GM21786 (cell line): Measurements from ENCODE around the gene NCKAP5.
"Not testable (repeated sequence)": the region's sequence is repeated elsewhere in the genome, so short reads cannot be mapped to it uniquely, and the experiment has no call there.

Experiments
- ATAC-seq: cut with Tn5 transposase; IDR thresholded peaks from one replicate; pipeline ENCODE4 v1.9.1; 2021; ENCODE audit not compliant: unreplicated experiment

The NCKAP5 gene

GRCh38 chr2:133235968-133236367 is 332.3 kb downstream of the NCKAP5 start:
- no peak for ATAC-seq

- no peak for ATAC-seq
Observed at GRCh38 chr2:133232556-133232955, 335.7 kb downstream of the NCKAP5 start.

- ATAC-seq, result no peak
Observed at GRCh38 chr2:133231264-133231663, 337.0 kb downstream of the NCKAP5 start.

- no peak for ATAC-seq
Observed at GRCh38 chr2:133229974-133230373, 338.3 kb downstream of the NCKAP5 start.

- no peak for ATAC-seq
Observed at GRCh38 chr2:133223226-133223625, 345.0 kb downstream of the NCKAP5 start.

GRCh38 chr2:133221398-133221797 is 346.9 kb downstream of the NCKAP5 start:
- no peak for ATAC-seq

GRCh38 chr2:133218204-133218603 is 350.1 kb downstream of the NCKAP5 start:
- no peak for ATAC-seq

GRCh38 chr2:133215477-133215876 is 352.8 kb downstream of the NCKAP5 start:
- no peak for ATAC-seq

- ATAC-seq, result no peak
Observed at GRCh38 chr2:133213651-133214050, 354.6 kb downstream of the NCKAP5 start.

- no peak for ATAC-seq
Observed at GRCh38 chr2:133209325-133209724, 358.9 kb downstream of the NCKAP5 start.

GRCh38 chr2:133206666-133207065 is 361.6 kb downstream of the NCKAP5 start:
- ATAC-seq, result not testable (repeated sequence)

- no peak for ATAC-seq
Observed at GRCh38 chr2:133204421-133204820, 363.8 kb downstream of the NCKAP5 start.

- ATAC-seq, result no peak
Observed at GRCh38 chr2:133200684-133201421, 367.4 kb downstream of the NCKAP5 start.

GRCh38 chr2:133198678-133199077 is 369.6 kb downstream of the NCKAP5 start:
- no peak for ATAC-seq

- ATAC-seq, result no peak
Observed at GRCh38 chr2:133197156-133197555, 371.1 kb downstream of the NCKAP5 start.

GRCh38 chr2:133194777-133195335 is 373.4 kb downstream of the NCKAP5 start:
- ATAC-seq, result no peak

GRCh38 chr2:133194362-133194655 is 374.0 kb downstream of the NCKAP5 start:
- no peak for ATAC-seq

GRCh38 chr2:133193544-133194361 is 374.5 kb downstream of the NCKAP5 start:
- no peak for ATAC-seq

GRCh38 chr2:133192028-133192427 is 376.2 kb downstream of the NCKAP5 start:
- no peak for ATAC-seq

- no peak for ATAC-seq
Observed at GRCh38 chr2:133177196-133177595, 391.1 kb downstream of the NCKAP5 start.

- ATAC-seq, result no peak
Observed at GRCh38 chr2:133175926-133176325, 392.3 kb downstream of the NCKAP5 start.

- ATAC-seq, result no peak
Observed at GRCh38 chr2:133173224-133173623, 395.0 kb downstream of the NCKAP5 start.
